Skeletal muscle cell (primary cell): ENCODE results near the gene DCST1.

Source experiments
- DNase-seq: peaks from one replicate; pipeline ENCODE4 v3.0.0-alpha.2; 2010; ENCODE audit warnings: low read depth
- H3K4me3 ChIP-seq: 2 replicates; pipeline ENCODE4 v1.5.1; 2011; ENCODE audit warnings: low read depth, mild to moderate bottlenecking, control low read depth, low read length, moderate library complexity

The DCST1 gene

GRCh38 chr1:155026588-155026987, 7.0 kb upstream of the DCST1 start:
- H3K4me3 ChIP-seq = no peak overlapping the region
- DNase-seq = no peak

- DNase-seq = no peak
- no peak overlapping the region for H3K4me3 ChIP-seq
Measured at GRCh38 chr1:155029513-155030242, 3.9 kb upstream of the DCST1 start.

GRCh38 chr1:155030243-155030795, 3.3 kb upstream of the DCST1 start:
- no peak for DNase-seq
- H3K4me3 ChIP-seq = no peak overlapping the region

GRCh38 chr1:155030899-155031298, 2.7 kb upstream of the DCST1 start:
- H3K4me3 ChIP-seq = no peak overlapping the region
- no peak for DNase-seq

- no peak overlapping the region for H3K4me3 ChIP-seq
- DNase-seq = no peak
Measured at GRCh38 chr1:155032886-155033285, 738 bp upstream of the DCST1 start.

GRCh38 chr1:155034318-155035208, 939 bp downstream of the DCST1 start:
- no peak overlapping the region for H3K4me3 ChIP-seq
- no peak for DNase-seq

- no peak for DNase-seq
- no peak overlapping the region for H3K4me3 ChIP-seq
Measured at GRCh38 chr1:155035936-155036335, 2.3 kb downstream of the DCST1 start.

GRCh38 chr1:155037043-155037442, 3.4 kb downstream of the DCST1 start:
- no peak for DNase-seq
- no peak overlapping the region for H3K4me3 ChIP-seq

- DNase-seq = no peak
- H3K4me3 ChIP-seq = no peak overlapping the region
Measured at GRCh38 chr1:155037851-155038441, 4.3 kb downstream of the DCST1 start.

GRCh38 chr1:155038602-155039307, 5.1 kb downstream of the DCST1 start:
- no peak overlapping the region for H3K4me3 ChIP-seq
- DNase-seq = no peak

GRCh38 chr1:155039308-155039669, 5.7 kb downstream of the DCST1 start:
- DNase-seq = no peak

GRCh38 chr1:155040358-155041093, 6.9 kb downstream of the DCST1 start:
- H3K4me3 ChIP-seq = no peak overlapping the region
- DNase-seq = no peak

More at GRCh38 chr1:155039308-155039669, 5.7 kb downstream of the DCST1 start:
- no peak overlapping the region for H3K4me3 ChIP-seq

GRCh38 chr1:155042789-155043188, 9.2 kb downstream of the DCST1 start:
- DNase-seq = no peak
- H3K4me3 ChIP-seq = no peak overlapping the region

GRCh38 chr1:155043301-155043702, 9.7 kb downstream of the DCST1 start:
- H3K4me3 ChIP-seq = no peak overlapping the region
- no peak for DNase-seq

- H3K4me3 ChIP-seq = no peak overlapping the region
- DNase-seq = no peak
Measured at GRCh38 chr1:155043793-155044192, 10.2 kb downstream of the DCST1 start.

GRCh38 chr1:155044365-155044764, 10.7 kb downstream of the DCST1 start:
- no peak overlapping the region for H3K4me3 ChIP-seq
- no peak for DNase-seq

GRCh38 chr1:155044812-155045657, 11.4 kb downstream of the DCST1 start:
- no peak overlapping the region for H3K4me3 ChIP-seq
- DNase-seq = no peak
